K562 (cell line): ENCODE results near the gene RARA. TPM values are rescaled to one million over a fixed set of nuclear protein-coding genes. Genes with fewer than 3 reads are reported as not detected.
A peak's percentile ranks its signal among the peaks of the same experiment; 100 is the strongest.

Experiments used
- GTF2A2 ChIP-seq: IDR thresholded peaks from 2 replicates; pipeline ENCODE4 v1.6.1; 2016; ENCODE audit warnings: mild to moderate bottlenecking, missing genetic modification characterization, missing compliant biosample characterization
- HNRNPK ChIP-seq: fragments of 200-400 bp; formaldehyde crosslinking; IDR thresholded peaks from one replicate; pipeline ENCODE4 v1.6.1; 2018; ENCODE audit warnings: mild to moderate bottlenecking, low read depth, low read length; ENCODE audit not compliant: poor library complexity, severe bottlenecking
- POLR2H ChIP-seq: IDR thresholded peaks from 2 replicates; pipeline ENCODE4 v1.6.1; 2016; ENCODE audit warnings: missing genetic modification characterization, low read depth, mild to moderate bottlenecking, control low read depth, missing compliant biosample characterization, moderate library complexity
- PRPF4 ChIP-seq: fragments of 200-400 bp; formaldehyde crosslinking; IDR thresholded peaks from one replicate; pipeline ENCODE4 v1.6.1; 2017; ENCODE audit warnings: low read length, low read depth, mild to moderate bottlenecking; ENCODE audit not compliant: insufficient read depth, poor library complexity, severe bottlenecking
- SIN3B ChIP-seq: fragments of 450-650 bp; IDR thresholded peaks from 2 replicates; pipeline ENCODE4 v1.6.1; 2017; ENCODE audit warnings: low read depth, mild to moderate bottlenecking, moderate library complexity
- TOE1 ChIP-seq, 2 experiments: fragments of 450-650 bp in 1 of 2; sonication (generic) in 1 of 2; formaldehyde crosslinking in 1 of 2; IDR thresholded peaks; 2 replicates each; pipeline versions ENCODE4 v1.7.1 to v1.8.0; 2016 to 2022; ENCODE audit warnings: borderline replicate concordance in 2 of 2, mild to moderate bottlenecking in 2 of 2, antibody characterized with exemption in 1 of 2, inconsistent platforms in 1 of 2, low read depth in 1 of 2, missing genetic modification reagents in 1 of 2, moderate library complexity in 1 of 2
- TRIM25 ChIP-seq: fragments of 450-650 bp; IDR thresholded peaks from 2 replicates; pipeline ENCODE4 v1.7.0; 2016; ENCODE audit warnings: borderline replicate concordance
- ZNF384 ChIP-seq: IDR thresholded peaks from 2 replicates; pipeline ENCODE4 v1.6.1; 2012; ENCODE audit warnings: low read depth, low read length, improper control_type of control experiment
- ZNF408 ChIP-seq: fragments of 250-450 bp; sonication (Bioruptor Pico); IDR thresholded peaks from 2 replicates; pipeline ENCODE4 v1.4.0; 2020; ENCODE audit warnings: low read depth, mild to moderate bottlenecking, moderate library complexity
- polyA plus RNA-seq, 8 experiments: library from polyadenylated mRNA; depleted of rRNA in 4 of 8; stranded (reverse) in 5 of 8; unstranded in 3 of 8; fragments of >200 nt; fragmentation: Nextera tagmentation in 2 of 8; fragmentation: Illumina TruSeq in 1 of 8; extraction: Ambion mirVana in 2 of 8; extraction: Trizol in 1 of 8; gene quantifications; 2 replicates each; pipeline versions ENCODE4 v1.2.1 to v1.2.3, GENCODE V29; 2011 to 2014; ENCODE audit warnings: inconsistent platforms in 1 of 8, missing spikeins in 1 of 8
- total RNA-seq, 7 experiments: library from RNA; depleted of rRNA in 6 of 7; stranded (reverse); fragments of >200 nt in 6 of 7; fragmentation: Illumina TruSeq in 2 of 7; extraction: Trizol in 2 of 7; gene quantifications; 2 replicates each; pipeline versions ENCODE4 v1.2.1 to v1.2.3, GENCODE V29; 2011 to 2021; ENCODE audit warnings: low replicate concordance in 1 of 7
- TF ChIP-seq, protein P1 (sequence below): fragments of 250-450 bp; sonication (Bioruptor Pico); IDR thresholded peaks from 2 replicates; pipeline ENCODE4 v1.5.0; 2020; ENCODE audit warnings: mild to moderate bottlenecking
- TF ChIP-seq, protein P2 (sequence below), 2 experiments: fragments of 450-650 bp; IDR thresholded peaks; 2 replicates each; pipeline ENCODE4 v1.6.1; 2016; ENCODE audit warnings: mild to moderate bottlenecking in 2 of 2, borderline replicate concordance in 1 of 2, low read depth in 1 of 2, moderate library complexity in 1 of 2

RARA gene
- total and polyA plus RNA-seq, 9 of the 15 experiments (the other 6 are each of a cell fraction or from before 2014, with no cell fraction given) = 0.10 to 28.0 (median 7.9) TPM

DNA sequence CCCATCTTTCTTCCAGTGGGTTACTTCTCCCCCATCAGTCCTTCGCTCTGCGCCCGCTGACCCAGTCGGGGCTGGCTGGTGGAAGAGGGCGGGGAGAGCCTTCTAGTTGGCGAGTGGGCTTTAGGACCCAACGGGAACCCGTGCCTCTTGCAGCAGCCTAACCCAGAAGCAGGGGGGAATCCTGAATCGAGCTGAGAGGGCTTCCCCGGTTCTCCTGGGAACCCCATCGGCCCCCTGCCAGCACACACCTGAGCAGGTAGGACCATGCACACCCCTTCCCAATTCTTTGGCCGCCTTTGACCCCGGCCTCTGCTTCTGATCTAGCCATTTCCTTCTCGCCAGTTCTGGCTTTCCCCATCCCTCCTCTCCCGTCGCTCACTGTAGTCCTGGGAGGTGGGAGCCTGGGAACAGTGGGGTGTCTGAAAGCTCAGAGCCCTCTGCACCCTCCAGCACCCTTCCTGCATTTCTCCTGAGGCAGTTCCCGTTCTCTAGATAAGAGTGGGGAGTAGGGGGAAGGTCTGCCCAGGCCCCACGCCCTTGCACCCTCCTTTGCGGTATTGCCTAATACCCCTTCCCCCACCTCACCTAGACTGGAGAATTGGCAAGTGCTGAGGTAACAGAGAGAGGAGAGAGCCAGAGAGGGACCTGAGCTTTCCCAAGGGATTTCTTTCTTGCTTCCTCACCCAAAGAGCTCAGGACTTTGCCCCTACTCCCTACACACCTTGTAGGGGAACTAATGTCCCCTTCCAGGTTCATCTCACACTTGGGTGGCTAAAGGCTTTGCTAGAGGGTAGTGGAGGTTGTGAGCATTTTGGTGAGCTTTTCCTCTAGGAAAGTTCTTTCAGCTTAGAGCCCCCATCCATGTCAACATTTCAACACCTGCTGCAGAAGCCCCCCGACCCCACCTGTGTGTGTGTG is at the start of gene RARA (continued):
- TF ChIP-seq TRIM25 (no peak), PRPF4 (no peak), TOE1 (IDR thresholded peaks at IDR 0.05; ENCODE audit: borderline replicate concordance) (peak; percentile 75; the same call in 1 of the 2 replicates), TOE1 (CRISPR knock-in tag; IDR thresholded peaks at IDR 0.05; ENCODE audit: borderline replicate concordance, low read depth) (no peak), POLR2H (tag) (no peak), HNRNPK (no peak), GTF2A2 (no peak), ZNF384 (no peak), SIN3B (no peak), ZNF408 (CRISPR knock-in tag) (no peak)
- TF ChIP-seq, protein P1, sequence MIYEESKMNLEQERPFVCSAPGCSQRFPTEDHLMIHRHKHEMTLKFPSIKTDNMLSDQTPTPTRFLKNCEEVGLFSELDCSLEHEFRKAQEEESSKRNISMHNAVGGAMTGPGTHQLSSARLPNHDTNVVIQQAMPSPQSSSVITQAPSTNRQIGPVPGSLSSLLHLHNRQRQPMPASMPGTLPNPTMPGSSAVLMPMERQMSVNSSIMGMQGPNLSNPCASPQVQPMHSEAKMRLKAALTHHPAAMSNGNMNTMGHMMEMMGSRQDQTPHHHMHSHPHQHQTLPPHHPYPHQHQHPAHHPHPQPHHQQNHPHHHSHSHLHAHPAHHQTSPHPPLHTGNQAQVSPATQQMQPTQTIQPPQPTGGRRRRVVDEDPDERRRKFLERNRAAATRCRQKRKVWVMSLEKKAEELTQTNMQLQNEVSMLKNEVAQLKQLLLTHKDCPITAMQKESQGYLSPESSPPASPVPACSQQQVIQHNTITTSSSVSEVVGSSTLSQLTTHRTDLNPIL (CRISPR knock-in tag) = no peak
- TF ChIP-seq, protein P2, sequence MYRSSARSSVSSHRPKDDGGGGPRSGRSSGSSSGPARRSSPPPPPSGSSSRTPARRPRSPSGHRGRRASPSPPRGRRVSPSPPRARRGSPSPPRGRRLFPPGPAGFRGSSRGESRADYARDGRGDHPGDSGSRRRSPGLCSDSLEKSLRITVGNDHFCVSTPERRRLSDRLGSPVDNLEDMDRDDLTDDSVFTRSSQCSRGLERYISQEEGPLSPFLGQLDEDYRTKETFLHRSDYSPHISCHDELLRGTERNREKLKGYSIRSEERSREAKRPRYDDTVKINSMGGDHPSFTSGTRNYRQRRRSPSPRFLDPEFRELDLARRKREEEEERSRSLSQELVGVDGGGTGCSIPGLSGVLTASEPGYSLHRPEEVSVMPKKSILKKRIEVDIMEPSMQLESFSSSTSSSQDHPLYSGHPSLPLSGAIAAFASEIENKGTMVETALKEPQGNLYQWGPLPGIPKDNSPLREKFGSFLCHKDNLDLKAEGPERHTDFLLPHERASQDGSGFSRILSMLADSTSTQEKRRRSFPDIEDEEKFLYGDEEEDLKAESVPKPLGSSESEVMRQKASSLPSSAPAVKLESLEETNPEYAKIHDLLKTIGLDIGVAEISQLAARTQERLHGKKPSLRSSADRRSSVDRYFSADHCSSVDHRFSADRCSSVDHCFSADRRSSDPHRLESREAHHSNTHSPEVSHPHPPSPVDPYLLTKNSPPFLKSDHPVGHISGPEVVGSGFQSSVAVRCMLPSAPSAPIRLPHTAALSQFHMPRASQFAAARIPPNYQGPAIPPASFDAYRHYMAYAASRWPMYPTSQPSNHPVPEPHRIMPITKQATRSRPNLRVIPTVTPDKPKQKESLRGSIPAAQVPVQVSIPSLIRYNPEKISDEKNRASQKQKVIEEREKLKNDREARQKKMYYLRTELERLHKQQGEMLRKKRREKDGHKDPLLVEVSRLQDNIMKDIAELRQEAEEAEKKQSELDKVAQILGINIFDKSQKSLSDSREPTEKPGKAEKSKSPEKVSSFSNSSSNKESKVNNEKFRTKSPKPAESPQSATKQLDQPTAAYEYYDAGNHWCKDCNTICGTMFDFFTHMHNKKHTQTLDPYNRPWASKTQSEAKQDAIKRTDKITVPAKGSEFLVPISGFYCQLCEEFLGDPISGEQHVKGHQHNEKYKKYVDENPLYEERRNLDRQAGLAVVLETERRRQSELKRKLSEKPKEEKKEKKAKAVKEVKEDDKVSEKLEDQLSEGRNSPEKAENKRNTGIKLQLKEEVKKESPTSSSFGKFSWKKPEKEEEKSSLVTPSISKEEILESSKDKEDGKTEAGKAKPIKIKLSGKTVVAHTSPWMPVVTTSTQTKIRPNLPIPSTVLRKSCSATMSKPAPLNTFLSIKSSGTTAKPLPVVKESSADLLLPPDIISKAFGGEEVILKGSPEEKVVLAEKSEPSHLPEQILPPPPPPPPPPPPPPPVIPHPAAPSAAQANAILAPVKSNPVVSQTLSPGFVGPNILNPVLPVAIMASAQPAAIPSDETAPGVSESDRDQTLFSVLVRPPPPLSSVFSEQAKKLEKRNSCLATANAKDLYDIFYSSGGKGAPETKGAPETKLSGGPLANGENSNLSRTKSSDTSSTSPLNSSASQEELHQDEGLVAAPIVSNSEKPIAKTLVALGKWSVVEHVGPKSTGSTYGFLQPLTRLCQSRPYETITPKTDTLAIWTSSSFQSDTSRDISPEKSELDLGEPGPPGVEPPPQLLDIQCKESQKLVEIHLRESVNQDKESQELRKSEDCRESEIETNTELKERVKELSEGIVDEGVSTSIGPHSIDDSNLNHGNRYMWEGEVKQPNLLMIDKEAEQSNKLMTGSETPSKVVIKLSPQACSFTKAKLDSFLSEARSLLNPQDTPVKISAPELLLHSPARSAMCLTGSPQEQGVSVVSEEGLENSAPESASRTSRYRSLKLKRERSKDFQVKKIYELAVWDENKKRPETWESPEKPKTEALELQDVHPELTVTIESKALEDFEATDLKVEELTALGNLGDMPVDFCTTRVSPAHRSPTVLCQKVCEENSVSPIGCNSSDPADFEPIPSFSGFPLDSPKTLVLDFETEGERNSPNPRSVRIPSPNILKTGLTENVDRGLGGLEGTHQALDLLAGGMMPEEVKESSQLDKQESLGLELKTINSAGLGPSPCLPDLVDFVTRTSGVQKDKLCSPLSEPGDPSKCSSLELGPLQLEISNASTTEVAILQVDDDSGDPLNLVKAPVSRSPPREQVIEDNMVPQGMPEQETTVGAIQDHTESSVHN (IDR thresholded peaks at IDR 0.05; ENCODE audit: borderline replicate concordance in 1 of 2, low read depth in 1 of 2) = no peak
